ENCODE results near the gene MAJIN.

Gene MAJIN

DNA sequence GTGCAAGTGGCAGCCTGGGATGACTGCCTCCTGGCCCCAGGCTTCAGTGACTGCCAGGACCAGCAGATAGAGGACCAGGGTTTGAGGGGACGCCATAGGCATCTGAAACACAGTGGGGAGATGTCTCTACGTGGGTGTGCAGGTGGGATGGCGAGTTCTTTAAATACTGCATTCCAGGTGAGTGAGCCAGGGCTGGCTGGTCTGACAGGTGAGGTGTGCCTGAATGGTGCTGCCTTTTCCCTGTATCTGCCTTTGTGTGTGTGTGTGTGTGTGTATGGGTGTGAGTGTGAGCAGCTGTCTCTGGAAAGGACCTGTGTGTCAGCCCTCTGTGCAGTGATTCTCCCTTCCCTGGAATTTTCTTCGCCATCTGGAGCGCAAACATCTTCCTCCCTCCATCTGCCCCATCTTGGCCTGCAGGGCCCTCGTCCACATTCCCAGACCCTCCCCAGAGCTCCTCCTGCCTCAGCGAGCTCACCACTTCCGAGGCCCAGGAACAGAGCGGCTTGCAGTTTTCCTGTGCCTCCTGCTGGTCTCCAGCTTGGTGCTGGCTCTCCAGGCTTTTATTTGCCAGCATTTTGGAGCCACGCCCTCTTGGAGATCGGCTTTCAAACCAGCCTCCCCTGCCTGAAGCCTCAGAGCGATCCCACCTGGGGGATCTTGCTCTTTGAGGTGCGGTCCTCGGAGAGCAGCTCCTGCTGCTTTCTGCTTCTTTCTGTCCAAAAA, 36.4 kb downstream of the MAJIN start, which contains the start of gene GPHA2 (continued):
- TF ChIP-seq REPIN1 (tag by site-specific recombination; IDR thresholded peaks at IDR 0.05; ENCODE audit: low read depth), result no peak
- TF ChIP-seq, protein P1, sequence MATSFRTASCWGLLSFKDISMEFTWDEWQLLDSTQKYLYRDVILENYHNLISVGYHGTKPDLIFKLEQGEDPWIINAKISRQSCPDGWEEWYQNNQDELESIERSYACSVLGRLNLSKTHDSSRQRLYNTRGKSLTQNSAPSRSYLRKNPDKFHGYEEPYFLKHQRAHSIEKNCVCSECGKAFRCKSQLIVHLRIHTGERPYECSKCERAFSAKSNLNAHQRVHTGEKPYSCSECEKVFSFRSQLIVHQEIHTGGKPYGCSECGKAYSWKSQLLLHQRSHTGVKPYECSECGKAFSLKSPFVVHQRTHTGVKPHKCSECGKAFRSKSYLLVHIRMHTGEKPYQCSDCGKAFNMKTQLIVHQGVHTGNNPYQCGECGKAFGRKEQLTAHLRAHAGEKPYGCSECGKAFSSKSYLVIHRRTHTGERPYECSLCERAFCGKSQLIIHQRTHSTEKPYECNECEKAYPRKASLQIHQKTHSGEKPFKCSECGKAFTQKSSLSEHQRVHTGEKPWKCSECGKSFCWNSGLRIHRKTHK (tag by site-specific recombination; IDR thresholded peaks at IDR 0.05), result no peak

DNA sequence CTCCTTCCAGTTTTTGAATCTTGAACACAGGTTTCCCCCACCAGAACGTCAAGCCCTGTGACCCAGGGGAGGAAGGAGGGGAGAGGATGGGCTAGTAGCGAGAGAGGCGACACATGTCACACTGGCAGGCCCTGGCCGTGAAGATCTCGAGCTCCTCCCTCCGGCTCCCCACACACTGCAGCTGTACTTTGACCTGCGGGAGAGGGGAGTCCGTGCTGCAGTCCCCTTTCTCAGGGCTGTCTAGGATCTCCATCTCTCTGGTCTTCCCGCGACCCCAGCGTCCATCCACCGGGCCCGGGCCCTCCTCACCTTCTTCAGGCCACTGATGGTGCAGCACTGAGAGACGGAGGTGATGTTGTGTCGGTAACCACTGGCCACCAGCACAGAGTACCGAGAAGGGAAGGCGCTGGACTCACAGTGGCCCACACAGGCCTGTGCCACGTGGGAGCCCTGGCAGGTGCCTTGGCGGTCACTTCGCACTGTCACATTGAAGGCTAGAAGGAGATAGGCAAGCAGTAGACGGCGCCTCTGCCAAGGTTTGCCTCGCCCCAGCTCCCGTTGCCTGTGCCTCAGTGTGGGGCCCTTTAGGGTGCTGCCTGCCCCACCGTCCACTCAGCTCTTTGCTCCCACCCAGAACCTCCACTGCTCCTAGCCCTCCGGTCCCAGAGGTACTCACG, 37.1 kb downstream of the MAJIN start:
- ChIA-PET POLR2A (interaction anchor here (0.5 to 2.3 kb wide), 5 partner anchors 9 to 628 kb away, joined by 3 to 8 read pairs (median 3); partner anchors contain the start of gene PPP2R5B), CTCF (interaction anchor here (0.6 to 1.1 kb wide), 4 partner anchors 8 to 62 kb away, joined by 3 to 5 read pairs (median 4); no protein-coding TSS in a partner anchor)
- H3K36me3 ChIP-seq (ENCODE audit: control insufficient read depth in 2 of 2, insufficient read depth in 1 of 2, low read length in 2 of 2), result peaks cover 0 to 52% of the 10 kb centered on the region in 2 experiments; a peak in 1 of 3 replicates
- H3K4me3 ChIP-seq (ENCODE audit: low read depth, low read length), result no peak overlapping the region
- H3K4me1 ChIP-seq (ENCODE audit: control insufficient read depth, insufficient read depth, low read length), result no peaks in the 10 kb centered on the region
- no peak overlapping the region for H3K27ac ChIP-seq (ENCODE audit: extremely low read depth, low read depth, low read length)
- TF ChIP-seq ZNF626 (tag by site-specific recombination; IDR thresholded peaks at IDR 0.05) (no peak), ZBTB7A (tag by site-specific recombination; IDR thresholded peaks at IDR 0.05; ENCODE audit: low read depth) (no peak), ZNF777 (tag by site-specific recombination; IDR thresholded peaks at IDR 0.05; ENCODE audit: borderline replicate concordance) (no peak), ZNF624 (tag by site-specific recombination; IDR thresholded peaks at IDR 0.05) (no peak), SALL2 (tag by site-specific recombination; IDR thresholded peaks at IDR 0.05; ENCODE audit: borderline replicate concordance) (no peak), ZNF621 (tag by site-specific recombination; IDR thresholded peaks at IDR 0.05) (no peak), RBAK (tag by site-specific recombination; IDR thresholded peaks at IDR 0.05) (no peak)
- TF ChIP-seq, protein P2, sequence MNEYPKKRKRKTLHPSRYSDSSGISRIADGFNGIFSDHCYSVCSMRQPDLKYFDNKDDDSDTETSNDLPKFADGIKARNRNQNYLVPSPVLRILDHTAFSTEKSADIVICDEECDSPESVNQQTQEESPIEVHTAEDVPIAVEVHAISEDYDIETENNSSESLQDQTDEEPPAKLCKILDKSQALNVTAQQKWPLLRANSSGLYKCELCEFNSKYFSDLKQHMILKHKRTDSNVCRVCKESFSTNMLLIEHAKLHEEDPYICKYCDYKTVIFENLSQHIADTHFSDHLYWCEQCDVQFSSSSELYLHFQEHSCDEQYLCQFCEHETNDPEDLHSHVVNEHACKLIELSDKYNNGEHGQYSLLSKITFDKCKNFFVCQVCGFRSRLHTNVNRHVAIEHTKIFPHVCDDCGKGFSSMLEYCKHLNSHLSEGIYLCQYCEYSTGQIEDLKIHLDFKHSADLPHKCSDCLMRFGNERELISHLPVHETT (tag by site-specific recombination; IDR thresholded peaks at IDR 0.05), result no peak
- TF ChIP-seq, protein P3, sequence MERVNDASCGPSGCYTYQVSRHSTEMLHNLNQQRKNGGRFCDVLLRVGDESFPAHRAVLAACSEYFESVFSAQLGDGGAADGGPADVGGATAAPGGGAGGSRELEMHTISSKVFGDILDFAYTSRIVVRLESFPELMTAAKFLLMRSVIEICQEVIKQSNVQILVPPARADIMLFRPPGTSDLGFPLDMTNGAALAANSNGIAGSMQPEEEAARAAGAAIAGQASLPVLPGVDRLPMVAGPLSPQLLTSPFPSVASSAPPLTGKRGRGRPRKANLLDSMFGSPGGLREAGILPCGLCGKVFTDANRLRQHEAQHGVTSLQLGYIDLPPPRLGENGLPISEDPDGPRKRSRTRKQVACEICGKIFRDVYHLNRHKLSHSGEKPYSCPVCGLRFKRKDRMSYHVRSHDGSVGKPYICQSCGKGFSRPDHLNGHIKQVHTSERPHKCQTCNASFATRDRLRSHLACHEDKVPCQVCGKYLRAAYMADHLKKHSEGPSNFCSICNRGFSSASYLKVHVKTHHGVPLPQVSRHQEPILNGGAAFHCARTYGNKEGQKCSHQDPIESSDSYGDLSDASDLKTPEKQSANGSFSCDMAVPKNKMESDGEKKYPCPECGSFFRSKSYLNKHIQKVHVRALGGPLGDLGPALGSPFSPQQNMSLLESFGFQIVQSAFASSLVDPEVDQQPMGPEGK (tag by site-specific recombination; IDR thresholded peaks at IDR 0.05), result no peak
- TF ChIP-seq, protein P4, sequence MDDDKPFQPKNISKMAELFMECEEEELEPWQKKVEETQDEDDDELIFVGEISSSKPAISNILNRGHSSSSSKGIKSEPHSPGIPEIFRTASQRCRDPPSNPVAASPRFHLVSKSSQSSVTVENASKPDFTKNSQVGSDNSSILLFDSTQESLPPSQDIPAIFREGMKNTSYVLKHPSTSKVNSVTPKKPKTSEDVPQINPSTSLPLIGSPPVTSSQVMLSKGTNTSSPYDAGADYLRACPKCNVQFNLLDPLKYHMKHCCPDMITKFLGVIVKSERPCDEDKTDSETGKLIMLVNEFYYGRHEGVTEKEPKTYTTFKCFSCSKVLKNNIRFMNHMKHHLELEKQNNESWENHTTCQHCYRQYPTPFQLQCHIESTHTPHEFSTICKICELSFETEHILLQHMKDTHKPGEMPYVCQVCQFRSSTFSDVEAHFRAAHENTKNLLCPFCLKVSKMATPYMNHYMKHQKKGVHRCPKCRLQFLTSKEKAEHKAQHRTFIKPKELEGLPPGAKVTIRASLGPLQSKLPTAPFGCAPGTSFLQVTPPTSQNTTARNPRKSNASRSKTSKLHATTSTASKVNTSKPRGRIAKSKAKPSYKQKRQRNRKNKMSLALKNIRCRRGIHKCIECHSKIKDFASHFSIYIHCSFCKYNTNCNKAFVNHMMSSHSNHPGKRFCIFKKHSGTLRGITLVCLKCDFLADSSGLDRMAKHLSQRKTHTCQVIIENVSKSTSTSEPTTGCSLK (tag by site-specific recombination; IDR thresholded peaks at IDR 0.05), result no peak
- TF ChIP-seq, protein P5, sequence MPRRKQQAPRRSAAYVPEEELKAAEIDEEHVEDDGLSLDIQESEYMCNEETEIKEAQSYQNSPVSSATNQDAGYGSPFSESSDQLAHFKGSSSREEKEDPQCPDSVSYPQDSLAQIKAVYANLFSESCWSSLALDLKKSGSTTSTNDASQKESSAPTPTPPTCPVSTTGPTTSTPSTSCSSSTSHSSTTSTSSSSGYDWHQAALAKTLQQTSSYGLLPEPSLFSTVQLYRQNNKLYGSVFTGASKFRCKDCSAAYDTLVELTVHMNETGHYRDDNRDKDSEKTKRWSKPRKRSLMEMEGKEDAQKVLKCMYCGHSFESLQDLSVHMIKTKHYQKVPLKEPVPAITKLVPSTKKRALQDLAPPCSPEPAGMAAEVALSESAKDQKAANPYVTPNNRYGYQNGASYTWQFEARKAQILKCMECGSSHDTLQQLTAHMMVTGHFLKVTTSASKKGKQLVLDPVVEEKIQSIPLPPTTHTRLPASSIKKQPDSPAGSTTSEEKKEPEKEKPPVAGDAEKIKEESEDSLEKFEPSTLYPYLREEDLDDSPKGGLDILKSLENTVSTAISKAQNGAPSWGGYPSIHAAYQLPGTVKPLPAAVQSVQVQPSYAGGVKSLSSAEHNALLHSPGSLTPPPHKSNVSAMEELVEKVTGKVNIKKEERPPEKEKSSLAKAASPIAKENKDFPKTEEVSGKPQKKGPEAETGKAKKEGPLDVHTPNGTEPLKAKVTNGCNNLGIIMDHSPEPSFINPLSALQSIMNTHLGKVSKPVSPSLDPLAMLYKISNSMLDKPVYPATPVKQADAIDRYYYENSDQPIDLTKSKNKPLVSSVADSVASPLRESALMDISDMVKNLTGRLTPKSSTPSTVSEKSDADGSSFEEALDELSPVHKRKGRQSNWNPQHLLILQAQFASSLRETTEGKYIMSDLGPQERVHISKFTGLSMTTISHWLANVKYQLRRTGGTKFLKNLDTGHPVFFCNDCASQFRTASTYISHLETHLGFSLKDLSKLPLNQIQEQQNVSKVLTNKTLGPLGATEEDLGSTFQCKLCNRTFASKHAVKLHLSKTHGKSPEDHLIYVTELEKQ (tag by site-specific recombination; IDR thresholded peaks at IDR 0.05; ENCODE audit: borderline replicate concordance), result no peak
- TF ChIP-seq, protein P6, sequence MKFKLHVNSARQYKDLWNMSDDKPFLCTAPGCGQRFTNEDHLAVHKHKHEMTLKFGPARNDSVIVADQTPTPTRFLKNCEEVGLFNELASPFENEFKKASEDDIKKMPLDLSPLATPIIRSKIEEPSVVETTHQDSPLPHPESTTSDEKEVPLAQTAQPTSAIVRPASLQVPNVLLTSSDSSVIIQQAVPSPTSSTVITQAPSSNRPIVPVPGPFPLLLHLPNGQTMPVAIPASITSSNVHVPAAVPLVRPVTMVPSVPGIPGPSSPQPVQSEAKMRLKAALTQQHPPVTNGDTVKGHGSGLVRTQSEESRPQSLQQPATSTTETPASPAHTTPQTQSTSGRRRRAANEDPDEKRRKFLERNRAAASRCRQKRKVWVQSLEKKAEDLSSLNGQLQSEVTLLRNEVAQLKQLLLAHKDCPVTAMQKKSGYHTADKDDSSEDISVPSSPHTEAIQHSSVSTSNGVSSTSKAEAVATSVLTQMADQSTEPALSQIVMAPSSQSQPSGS (tag by site-specific recombination; IDR thresholded peaks at IDR 0.05; ENCODE audit: low read depth), result no peak
- TF ChIP-seq, protein P7, sequence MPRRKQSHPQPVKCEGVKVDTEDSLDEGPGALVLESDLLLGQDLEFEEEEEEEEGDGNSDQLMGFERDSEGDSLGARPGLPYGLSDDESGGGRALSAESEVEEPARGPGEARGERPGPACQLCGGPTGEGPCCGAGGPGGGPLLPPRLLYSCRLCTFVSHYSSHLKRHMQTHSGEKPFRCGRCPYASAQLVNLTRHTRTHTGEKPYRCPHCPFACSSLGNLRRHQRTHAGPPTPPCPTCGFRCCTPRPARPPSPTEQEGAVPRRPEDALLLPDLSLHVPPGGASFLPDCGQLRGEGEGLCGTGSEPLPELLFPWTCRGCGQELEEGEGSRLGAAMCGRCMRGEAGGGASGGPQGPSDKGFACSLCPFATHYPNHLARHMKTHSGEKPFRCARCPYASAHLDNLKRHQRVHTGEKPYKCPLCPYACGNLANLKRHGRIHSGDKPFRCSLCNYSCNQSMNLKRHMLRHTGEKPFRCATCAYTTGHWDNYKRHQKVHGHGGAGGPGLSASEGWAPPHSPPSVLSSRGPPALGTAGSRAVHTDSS (tag by site-specific recombination; IDR thresholded peaks at IDR 0.05), result no peak
- no peaks in the 10 kb centered on the region for H3K9me3 ChIP-seq (ENCODE audit: control insufficient read depth, insufficient read depth, low read depth, low read length)

Data from HEK293 (cell line).